RWPE2 (cell line): Measurements from ENCODE around the gene ATP13A3.

ENCODE experiments used
- ATAC-seq: fragments of 200-7000 bp; cut with Tn5 transposase; 3 replicates; pipeline ENCODE4 v1.9.1; 2021; ENCODE audit warnings: low read depth
- DNase-seq: peaks from one replicate; pipeline ENCODE4 v3.0.0-alpha.2; 2020; ENCODE audit warnings: low spot score
- H3K27ac ChIP-seq: fragments of 450-650 bp; 2 replicates; pipeline ENCODE4 v1.5.1; 2017; ENCODE audit warnings: mild to moderate bottlenecking; ENCODE audit not compliant: poor library complexity, severe bottlenecking
- H3K27me3 ChIP-seq: fragments of 250-450 bp; sonication (Bioruptor Pico); 2 replicates; pipeline ENCODE4 v1.5.1; 2021; ENCODE audit warnings: mild to moderate bottlenecking, moderate library complexity; ENCODE audit not compliant: insufficient read depth, poor library complexity, severe bottlenecking
- H3K36me3 ChIP-seq: fragments of 250-450 bp; sonication (Bioruptor Pico); 2 replicates; pipeline ENCODE4 v1.5.1; 2020; ENCODE audit warnings: low read depth, mild to moderate bottlenecking, moderate library complexity
- H3K4me1 ChIP-seq: fragments of 250-450 bp; sonication (Bioruptor Pico); 2 replicates; pipeline ENCODE4 v1.5.1; 2021; ENCODE audit warnings: mild to moderate bottlenecking, moderate library complexity; ENCODE audit not compliant: insufficient read depth, poor library complexity, severe bottlenecking
- H3K4me3 ChIP-seq: fragments of 250-450 bp; sonication (Bioruptor Pico); 2 replicates; pipeline ENCODE4 v1.5.1; 2021; ENCODE audit warnings: mild to moderate bottlenecking, moderate library complexity; ENCODE audit not compliant: severe bottlenecking
- H3K9me3 ChIP-seq: fragments of 250-450 bp; sonication (Bioruptor Pico); 2 replicates; pipeline ENCODE4 v1.5.1; 2021; ENCODE audit warnings: mild to moderate bottlenecking, moderate library complexity; ENCODE audit not compliant: severe bottlenecking
- TF ChIP-seq, protein P1 (sequence below): fragments of 450-650 bp; IDR thresholded peaks from one replicate; pipeline ENCODE4 v1.5.1; 2017; ENCODE audit warnings: mild to moderate bottlenecking, moderate library complexity; ENCODE audit not compliant: poor library complexity, severe bottlenecking

Gene ATP13A3

DNA sequence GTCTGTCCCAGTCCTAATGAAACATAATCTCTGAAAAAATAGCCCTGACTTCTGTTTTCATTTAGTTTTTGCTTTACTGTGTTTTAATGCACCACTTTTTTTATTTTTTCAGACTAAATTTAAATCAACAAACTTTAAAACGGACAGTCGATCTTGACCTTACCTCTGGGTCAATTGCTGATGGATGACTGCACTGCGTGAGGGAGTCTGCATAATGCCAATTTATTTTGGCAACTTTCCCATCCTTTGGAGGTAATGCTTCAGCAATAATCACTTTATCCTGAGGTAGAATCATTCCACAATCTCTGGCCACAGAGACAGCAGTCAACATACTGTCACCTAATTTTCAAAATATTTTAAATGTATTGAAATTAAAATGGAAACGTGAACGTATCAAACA, 55.2 kb downstream of the ATP13A3 start:
- Histone ChIP-seq H3K27me3 (no peaks in the 10 kb centered on the region), H3K4me1 (no peaks in the 10 kb centered on the region), H3K4me3 (no peak overlapping the region), H3K36me3 (peaks cover 96% of the 10 kb centered on the region), H3K9me3 (no peaks in the 10 kb centered on the region), H3K27ac (no peak overlapping the region)
- DNase-seq, result no peak
- ATAC-seq, result no peak
- TF ChIP-seq, protein P1, sequence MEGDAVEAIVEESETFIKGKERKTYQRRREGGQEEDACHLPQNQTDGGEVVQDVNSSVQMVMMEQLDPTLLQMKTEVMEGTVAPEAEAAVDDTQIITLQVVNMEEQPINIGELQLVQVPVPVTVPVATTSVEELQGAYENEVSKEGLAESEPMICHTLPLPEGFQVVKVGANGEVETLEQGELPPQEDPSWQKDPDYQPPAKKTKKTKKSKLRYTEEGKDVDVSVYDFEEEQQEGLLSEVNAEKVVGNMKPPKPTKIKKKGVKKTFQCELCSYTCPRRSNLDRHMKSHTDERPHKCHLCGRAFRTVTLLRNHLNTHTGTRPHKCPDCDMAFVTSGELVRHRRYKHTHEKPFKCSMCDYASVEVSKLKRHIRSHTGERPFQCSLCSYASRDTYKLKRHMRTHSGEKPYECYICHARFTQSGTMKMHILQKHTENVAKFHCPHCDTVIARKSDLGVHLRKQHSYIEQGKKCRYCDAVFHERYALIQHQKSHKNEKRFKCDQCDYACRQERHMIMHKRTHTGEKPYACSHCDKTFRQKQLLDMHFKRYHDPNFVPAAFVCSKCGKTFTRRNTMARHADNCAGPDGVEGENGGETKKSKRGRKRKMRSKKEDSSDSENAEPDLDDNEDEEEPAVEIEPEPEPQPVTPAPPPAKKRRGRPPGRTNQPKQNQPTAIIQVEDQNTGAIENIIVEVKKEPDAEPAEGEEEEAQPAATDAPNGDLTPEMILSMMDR, result no peak

DNA sequence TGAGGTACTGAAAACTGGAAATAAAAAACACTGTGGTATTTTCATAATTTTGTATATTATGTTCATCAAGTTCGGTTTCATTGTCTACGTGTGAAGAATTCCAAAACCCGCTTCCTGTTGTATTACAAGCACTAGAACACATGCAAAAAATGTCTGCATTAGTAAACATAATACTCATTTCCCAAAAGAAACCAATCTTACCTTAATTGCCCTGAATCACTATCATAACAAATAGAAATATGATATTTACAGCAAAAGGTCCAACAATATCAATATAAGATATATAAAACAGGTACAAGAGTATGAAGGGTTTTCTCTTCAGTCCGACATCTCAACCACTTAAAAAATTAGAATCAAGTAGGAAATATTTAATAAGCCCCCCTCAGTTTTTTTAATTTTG, 61.4 kb downstream of the ATP13A3 start:
- Histone ChIP-seq H3K27me3 (no peaks in the 10 kb centered on the region), H3K4me3 (no peak overlapping the region), H3K9me3 (no peaks in the 10 kb centered on the region), H3K4me1 (no peaks in the 10 kb centered on the region), H3K27ac (no peak overlapping the region), H3K36me3 (peaks cover 91% of the 10 kb centered on the region)
- DNase-seq (no peak), ATAC-seq (no peak)
- TF ChIP-seq, protein P1, result no peak

DNA sequence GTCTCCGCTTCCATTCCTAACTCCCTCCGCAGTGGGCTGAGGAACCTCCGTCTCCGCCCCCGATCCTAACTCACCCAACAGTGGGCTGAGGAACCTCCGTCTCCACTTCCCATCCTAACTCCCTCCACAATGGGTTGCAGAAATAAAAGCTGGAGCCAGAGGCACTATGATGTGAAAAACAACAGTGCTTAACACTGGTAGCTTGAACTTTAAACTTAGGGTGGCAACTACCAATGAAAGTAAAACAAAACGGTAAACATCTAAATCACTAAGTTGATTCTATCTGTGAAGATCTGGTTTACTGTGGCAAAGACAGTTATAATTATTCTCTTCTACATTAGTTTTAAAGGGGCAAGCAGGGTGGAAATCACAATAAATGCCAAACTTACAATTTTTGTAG, 61.8 kb downstream of the ATP13A3 start:
- TF ChIP-seq, protein P1, result no peak
- ATAC-seq (no peak), DNase-seq (no peak)
- Histone ChIP-seq H3K4me3 (no peak overlapping the region), H3K4me1 (no peaks in the 10 kb centered on the region), H3K27me3 (no peaks in the 10 kb centered on the region), H3K27ac (no peak overlapping the region), H3K36me3 (peaks cover 91% of the 10 kb centered on the region), H3K9me3 (no peaks in the 10 kb centered on the region)

DNA sequence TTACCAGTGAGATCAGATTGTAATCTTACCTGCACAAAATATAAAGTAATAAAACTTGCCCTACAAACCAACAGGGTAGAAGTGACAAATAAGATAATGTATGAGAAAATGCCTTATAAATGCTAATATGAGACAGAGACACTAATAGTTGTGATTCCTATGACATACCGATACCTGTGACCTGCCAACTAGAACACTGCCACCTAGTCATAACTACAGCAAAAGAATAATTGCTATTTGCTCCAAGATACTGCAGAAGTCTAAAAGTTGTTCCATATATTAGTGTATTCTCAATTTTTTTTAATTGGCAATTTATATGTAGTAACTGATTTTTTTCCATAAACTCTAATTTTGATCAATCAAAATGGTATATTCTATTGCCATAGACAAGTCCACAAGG, 62.4 kb downstream of the ATP13A3 start:
- no peak overlapping the region for H3K4me3 ChIP-seq
- no peaks in the 10 kb centered on the region for H3K4me1 ChIP-seq
- ATAC-seq, result no peak
- no peaks in the 10 kb centered on the region for H3K27me3 ChIP-seq
- DNase-seq, result no peak
- no peak overlapping the region for H3K27ac ChIP-seq
- TF ChIP-seq, protein P1, result peak; percentile 13
- H3K9me3 ChIP-seq, result no peaks in the 10 kb centered on the region
- peaks cover 91% of the 10 kb centered on the region for H3K36me3 ChIP-seq

DNA sequence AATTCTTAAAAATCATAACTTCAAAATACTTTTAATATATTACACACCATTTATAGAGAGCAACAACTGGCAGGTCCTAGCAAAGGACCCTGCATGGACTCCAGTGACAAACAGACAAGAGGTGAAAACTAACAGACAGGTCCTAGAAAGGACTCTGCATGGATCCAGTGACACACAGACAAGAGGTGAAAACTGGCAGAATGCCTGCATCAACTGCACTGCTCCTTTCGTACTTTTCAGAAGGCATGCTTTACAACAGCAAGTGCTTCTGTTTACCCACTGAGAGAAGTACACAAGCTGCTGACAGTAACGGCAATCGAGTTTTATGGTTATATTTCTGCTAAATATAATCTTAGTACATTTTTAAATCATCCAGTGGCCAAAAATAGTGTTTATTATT, 63.5 kb downstream of the ATP13A3 start:
- Histone ChIP-seq H3K4me1 (no peaks in the 10 kb centered on the region), H3K4me3 (no peak overlapping the region), H3K9me3 (no peaks in the 10 kb centered on the region), H3K27me3 (no peaks in the 10 kb centered on the region), H3K36me3 (peaks cover 91% of the 10 kb centered on the region), H3K27ac (no peak overlapping the region)
- ATAC-seq, result no peak
- TF ChIP-seq, protein P1, result no peak
- no peak for DNase-seq
